Neural crest cell (in vitro differentiated cells): ENCODE measurements around the gene ITPR3. TPM values are rescaled to one million over a fixed set of nuclear protein-coding genes. Genes with fewer than 3 reads are reported as not detected.

Source experiments
- DNase-seq: peaks from one replicate; pipeline ENCODE4 v3.0.0; 2021; ENCODE audit warnings: low read depth, mixed read lengths, low spot score
- H3K27ac Mint-ChIP-seq: one replicate; pipeline ENCODE4 v1.8.0; 2021; ENCODE audit warnings: mild to moderate bottlenecking, mixed read lengths; ENCODE audit not compliant: unreplicated experiment
- H3K27me3 Mint-ChIP-seq: 2 replicates; pipeline ENCODE4 v1.8.0; 2021; ENCODE audit warnings: low read depth, mild to moderate bottlenecking, mixed read lengths
- H3K36me3 Mint-ChIP-seq: 2 replicates; pipeline ENCODE4 v1.8.0; 2021; ENCODE audit warnings: low read depth, mild to moderate bottlenecking, mixed read lengths
- H3K4me1 Mint-ChIP-seq: 2 replicates; pipeline ENCODE4 v1.8.0; 2021; ENCODE audit warnings: mixed read lengths
- H3K4me3 Mint-ChIP-seq: one replicate; pipeline ENCODE4 v1.8.0; 2021; ENCODE audit warnings: mild to moderate bottlenecking, mixed read lengths
- H3K9me3 Mint-ChIP-seq: 2 replicates; pipeline ENCODE4 v1.8.0; 2021; ENCODE audit warnings: mixed read lengths
- total RNA-seq: library from RNA; stranded (reverse); gene quantifications from 2 replicates; pipeline ENCODE4 v1.2.1, GENCODE V29; 2021
- TF ChIP-seq, protein P1 (sequence below): fragments of 200-600 bp; sonication (generic); conservative IDR thresholded peaks from 2 replicates; pipeline ENCODE4 v1.5.0; 2021; ENCODE audit warnings: antibody characterized with exemption, mild to moderate bottlenecking

ITPR3 gene
- total RNA-seq, 1 donor from 2014 or later = 16.0 TPM

DNA sequence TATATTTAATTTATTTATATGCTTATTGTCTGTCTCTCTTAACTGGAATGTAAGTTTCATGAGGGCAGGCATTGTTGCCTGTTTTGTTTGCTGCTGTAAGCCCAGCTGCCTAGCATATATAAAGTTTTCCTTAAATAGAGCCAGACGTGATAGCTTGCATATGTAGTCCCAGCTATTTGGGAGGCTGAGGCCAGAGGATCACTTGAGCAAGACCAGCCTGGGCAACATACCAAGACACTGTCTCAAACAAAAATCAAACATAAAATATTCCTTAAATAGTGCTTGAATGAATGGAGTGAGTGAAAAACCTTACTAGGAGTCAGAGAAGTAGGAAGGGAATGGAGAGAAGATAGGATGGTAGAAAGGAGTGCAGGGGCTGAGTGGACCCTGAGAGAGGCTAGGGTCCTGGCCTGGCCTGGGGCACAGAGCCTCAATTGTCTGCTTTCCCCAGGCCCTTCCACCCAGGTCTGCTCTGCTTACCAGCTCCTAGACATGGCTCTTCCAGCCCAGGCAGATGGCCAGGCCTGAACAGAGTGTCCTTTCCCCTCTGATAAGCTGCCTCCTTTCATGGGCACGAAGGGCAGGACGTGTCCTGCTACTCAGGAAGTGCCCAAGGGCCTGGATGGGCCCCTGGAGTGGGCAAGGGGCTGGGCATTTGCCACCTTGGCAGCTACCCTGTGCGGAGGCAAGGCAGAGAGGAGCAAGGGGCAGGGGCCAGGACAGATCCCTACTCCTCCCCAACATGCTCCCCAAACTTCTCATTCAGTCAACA, 23.4 kb upstream of the ITPR3 start:
- TF ChIP-seq, protein P1, sequence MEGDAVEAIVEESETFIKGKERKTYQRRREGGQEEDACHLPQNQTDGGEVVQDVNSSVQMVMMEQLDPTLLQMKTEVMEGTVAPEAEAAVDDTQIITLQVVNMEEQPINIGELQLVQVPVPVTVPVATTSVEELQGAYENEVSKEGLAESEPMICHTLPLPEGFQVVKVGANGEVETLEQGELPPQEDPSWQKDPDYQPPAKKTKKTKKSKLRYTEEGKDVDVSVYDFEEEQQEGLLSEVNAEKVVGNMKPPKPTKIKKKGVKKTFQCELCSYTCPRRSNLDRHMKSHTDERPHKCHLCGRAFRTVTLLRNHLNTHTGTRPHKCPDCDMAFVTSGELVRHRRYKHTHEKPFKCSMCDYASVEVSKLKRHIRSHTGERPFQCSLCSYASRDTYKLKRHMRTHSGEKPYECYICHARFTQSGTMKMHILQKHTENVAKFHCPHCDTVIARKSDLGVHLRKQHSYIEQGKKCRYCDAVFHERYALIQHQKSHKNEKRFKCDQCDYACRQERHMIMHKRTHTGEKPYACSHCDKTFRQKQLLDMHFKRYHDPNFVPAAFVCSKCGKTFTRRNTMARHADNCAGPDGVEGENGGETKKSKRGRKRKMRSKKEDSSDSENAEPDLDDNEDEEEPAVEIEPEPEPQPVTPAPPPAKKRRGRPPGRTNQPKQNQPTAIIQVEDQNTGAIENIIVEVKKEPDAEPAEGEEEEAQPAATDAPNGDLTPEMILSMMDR = no peak
- Mint-ChIP-seq H3K4me3 (no peak overlapping the region), H3K9me3 (no peaks in the 10 kb centered on the region), H3K36me3 (no peaks in the 10 kb centered on the region), H3K4me1 (peaks cover 21% of the 10 kb centered on the region), H3K27me3 (peaks cover 7% of the 10 kb centered on the region), H3K27ac (no peak overlapping the region)
- DNase-seq = no peak

DNA sequence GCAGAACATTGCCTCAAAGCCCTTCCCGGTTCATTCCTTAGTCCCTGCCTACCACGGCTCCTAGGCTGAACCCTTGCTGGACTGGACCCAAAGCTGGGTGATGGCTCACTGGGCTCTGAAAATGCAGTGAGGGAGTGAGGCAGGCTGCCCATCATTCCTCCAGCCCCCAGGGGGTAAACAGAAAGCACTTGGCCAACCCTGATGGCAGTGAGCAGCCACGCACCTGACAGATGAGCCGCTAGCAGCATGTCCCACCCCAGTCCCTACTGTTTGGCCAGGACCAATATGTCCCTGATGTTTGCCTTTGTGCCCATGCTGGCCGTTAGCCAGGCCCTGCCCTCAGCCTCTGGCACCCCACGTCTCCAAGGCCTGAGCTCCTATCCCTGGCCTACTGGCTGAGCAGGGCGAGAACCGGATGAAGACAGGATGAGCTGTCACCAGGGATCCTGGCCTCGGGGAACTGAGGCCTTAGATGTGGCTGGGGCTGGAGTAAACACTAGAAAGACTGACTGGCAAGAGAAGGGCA, 21.6 kb upstream of the ITPR3 start:
- no peak for DNase-seq
- TF ChIP-seq, protein P1 = no peak
- Mint-ChIP-seq H3K4me1 (peaks cover 17% of the 10 kb centered on the region), H3K9me3 (no peaks in the 10 kb centered on the region), H3K27ac (no peak overlapping the region), H3K4me3 (no peak overlapping the region), H3K27me3 (peaks cover 3% of the 10 kb centered on the region), H3K36me3 (no peaks in the 10 kb centered on the region)

DNA sequence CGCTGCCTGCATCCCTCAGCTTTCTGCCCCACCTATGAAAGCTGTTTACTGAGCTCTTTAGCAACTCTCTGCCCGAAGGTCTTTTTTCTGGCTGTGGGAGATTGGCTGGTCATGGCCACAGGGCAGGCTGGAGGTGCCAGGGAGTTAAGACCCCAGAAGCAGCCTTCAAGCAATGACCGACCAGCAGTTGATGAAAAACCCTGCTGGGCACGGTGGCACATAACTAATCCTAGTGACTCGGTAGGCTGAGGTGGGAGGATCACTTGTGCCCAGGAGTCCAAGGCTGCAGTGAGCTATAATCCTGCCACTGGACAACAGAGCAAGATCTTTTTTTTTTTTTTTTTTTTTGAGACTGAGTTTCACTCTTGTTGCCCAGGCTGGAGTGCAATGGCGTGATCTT, 20.4 kb upstream of the ITPR3 start:
- Mint-ChIP-seq H3K4me1 (peaks cover 17% of the 10 kb centered on the region), H3K4me3 (no peak overlapping the region), H3K36me3 (no peaks in the 10 kb centered on the region), H3K27ac (no peak overlapping the region), H3K9me3 (no peaks in the 10 kb centered on the region), H3K27me3 (no peaks in the 10 kb centered on the region)
- TF ChIP-seq, protein P1 = no peak
- DNase-seq = no peak

DNA sequence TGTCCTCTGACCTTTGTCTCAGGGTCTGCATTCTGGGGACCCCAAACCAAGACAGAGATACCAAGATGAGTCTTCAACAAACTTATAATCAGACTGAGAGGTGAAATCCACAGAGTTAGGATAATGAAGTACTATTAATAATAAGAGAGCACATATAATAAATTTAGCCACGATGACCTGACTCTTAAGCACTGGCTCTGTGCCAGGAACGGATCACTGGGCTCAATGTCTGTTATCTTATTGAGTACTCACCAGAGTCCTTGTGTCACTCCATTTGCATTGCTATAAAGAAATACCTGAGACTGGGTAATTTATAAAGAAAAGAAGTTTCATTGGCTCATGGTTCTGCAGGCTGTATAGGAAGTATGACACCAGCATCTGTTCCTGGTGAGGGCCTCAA, 18.9 kb upstream of the ITPR3 start:
- no peaks in the 10 kb centered on the region for H3K9me3 Mint-ChIP-seq
- H3K27ac Mint-ChIP-seq = no peak overlapping the region
- no peaks in the 10 kb centered on the region for H3K36me3 Mint-ChIP-seq
- TF ChIP-seq, protein P1 = no peak
- no peak for DNase-seq
- H3K4me1 Mint-ChIP-seq = peaks cover 27% of the 10 kb centered on the region
- no peaks in the 10 kb centered on the region for H3K27me3 Mint-ChIP-seq
- no peak overlapping the region for H3K4me3 Mint-ChIP-seq

DNA sequence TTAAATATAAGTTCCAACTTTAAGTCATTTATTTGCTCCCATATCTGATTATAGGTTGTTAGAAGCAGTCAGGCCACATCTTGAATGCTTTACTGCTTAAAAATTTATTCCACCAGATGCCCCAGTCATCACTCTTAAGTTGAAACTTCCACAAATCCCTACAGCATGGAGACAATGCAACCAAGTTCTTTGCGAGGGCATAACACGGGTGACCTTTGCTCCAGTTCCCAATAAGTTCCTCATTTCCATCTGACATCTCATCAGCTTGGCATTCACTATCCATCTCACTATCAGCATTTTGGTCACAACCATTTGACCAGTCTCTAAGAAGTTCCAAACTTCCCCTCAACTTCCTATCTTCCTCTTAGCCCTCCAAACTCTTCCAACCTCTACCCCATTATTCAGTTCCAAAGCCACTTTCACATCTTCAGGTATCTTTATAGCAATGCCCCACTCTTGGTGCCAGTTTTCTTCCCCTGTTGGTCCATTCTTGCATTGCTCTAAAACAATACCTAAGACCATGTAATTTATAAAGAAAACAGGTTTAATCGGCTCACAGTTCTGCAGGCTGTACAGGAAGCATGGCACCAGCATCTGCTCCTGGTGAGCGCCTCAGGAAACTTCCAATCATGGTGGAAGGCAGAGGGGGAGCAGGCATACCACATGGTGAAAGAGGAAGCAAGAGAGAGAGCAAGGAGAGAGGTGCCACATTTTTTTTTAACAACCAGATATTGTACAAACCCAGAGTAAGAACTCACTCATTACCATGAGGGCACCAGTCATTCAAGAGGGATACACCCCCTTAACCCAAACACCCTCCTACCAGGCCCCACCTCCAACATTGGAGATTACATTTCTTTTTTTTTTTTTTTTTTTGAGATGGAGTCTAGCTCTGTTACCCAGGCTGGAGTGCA, 15.9 kb upstream of the ITPR3 start:
- TF ChIP-seq, protein P1 = no peak
- H3K4me1 Mint-ChIP-seq = peaks cover 43% of the 10 kb centered on the region
- H3K27ac Mint-ChIP-seq = no peak overlapping the region
- no peaks in the 10 kb centered on the region for H3K9me3 Mint-ChIP-seq
- no peaks in the 10 kb centered on the region for H3K36me3 Mint-ChIP-seq
- DNase-seq = no peak
- H3K4me3 Mint-ChIP-seq = no peak overlapping the region
- H3K27me3 Mint-ChIP-seq = no peaks in the 10 kb centered on the region
